IMR-90 (cell line): ENCODE results near the gene TMEM120A. TPM values are rescaled to one million over a fixed set of nuclear protein-coding genes. Genes with fewer than 3 reads are reported as not detected.

Experiments
- ATAC-seq: fragments of 200-7000 bp; cut with Tn5 transposase; 2 replicates; pipeline ENCODE4 v1.9.1; 2020; ENCODE audit warnings: low read depth, mild to moderate bottlenecking, moderate library complexity
- BruUV-seq: library from RNA; stranded (reverse); fragments of 400-500 nt; replicated peaks from 2 replicates; lab custom pipeline; 2021; lab: Mats Ljungman, UMichigan
- CTCF ChIA-PET: fragments of 300-600 bp; formaldehyde crosslinking; extraction: SDS; loops from one replicate; lab custom pipeline; 2021; ENCODE audit warnings: antibody characterized with exemption; lab: Yijun Ruan, JAX
- POLR2A ChIA-PET: fragments of 300-600 bp; sonication (Branson Sonifier 250); formaldehyde crosslinking; loops from one replicate; lab custom pipeline; 2022; ENCODE audit warnings: antibody characterized with exemption; ENCODE audit not compliant: unreplicated experiment; lab: Charles Lee
- DNase-seq: peaks from one replicate; pipeline ENCODE4 v3.0.0; 2013
- H2AFZ ChIP-seq: replicated peaks from 2 replicates; pipeline ENCODE3; 2013; ENCODE audit warnings: low read length, mild to moderate bottlenecking; ENCODE audit not compliant: poor library complexity
- H2AK5ac ChIP-seq: 2 replicates; pipeline ENCODE4 v1.6.1; 2013; ENCODE audit warnings: low read depth, low read length, inconsistent platforms
- H2AK9ac ChIP-seq: replicated peaks from 2 replicates; pipeline ENCODE3; 2013; ENCODE audit warnings: mild to moderate bottlenecking, low read depth, low read length, moderate library complexity; ENCODE audit not compliant: poor library complexity
- H2BK120ac ChIP-seq: 2 replicates; pipeline ENCODE4 v1.6.1; 2013; ENCODE audit warnings: low read depth, low read length, inconsistent platforms
- H2BK15ac ChIP-seq: 3 replicates; pipeline ENCODE4 v1.6.1; 2013; ENCODE audit warnings: low read depth, low read length, inconsistent platforms
- H2BK20ac ChIP-seq: 2 replicates; pipeline ENCODE4 v1.6.1; 2013; ENCODE audit warnings: low read depth, mild to moderate bottlenecking, inconsistent platforms, low read length, moderate library complexity
- H2BK5ac ChIP-seq: 2 replicates; pipeline ENCODE4 v1.6.1; 2013; ENCODE audit warnings: mild to moderate bottlenecking, low read depth, low read length, inconsistent platforms; ENCODE audit not compliant: poor library complexity, severe bottlenecking
- H3K14ac ChIP-seq: replicated peaks from 2 replicates; pipeline ENCODE4 v1.6.1; 2013; ENCODE audit warnings: low read depth, low read length, inconsistent platforms
- H3K18ac ChIP-seq: 2 replicates; pipeline ENCODE4 v1.6.1; 2013; ENCODE audit warnings: low read depth, low read length, control low read depth
- H3K23ac ChIP-seq: 2 replicates; pipeline ENCODE4 v1.6.1; 2013; ENCODE audit warnings: low read depth, low read length, inconsistent platforms
- H3K27ac ChIP-seq: 2 replicates; pipeline ENCODE4 v1.5.1; 2013; ENCODE audit warnings: mild to moderate bottlenecking, control low read depth, low read length; ENCODE audit not compliant: insufficient read depth
- H3K27me3 ChIP-seq: 2 replicates; pipeline ENCODE4 v1.6.1; 2013; ENCODE audit warnings: low read length; ENCODE audit not compliant: control insufficient read depth, insufficient read depth
- H3K36me3 ChIP-seq: 2 replicates; pipeline ENCODE4 v1.6.1; 2013; ENCODE audit warnings: low read length, mixed read lengths; ENCODE audit not compliant: control insufficient read depth, insufficient read depth
- H3K4ac ChIP-seq: 2 replicates; pipeline ENCODE4 v1.6.1; 2013; ENCODE audit warnings: low read depth, low read length, inconsistent platforms
- H3K4me1 ChIP-seq: 2 replicates; pipeline ENCODE4 v1.6.1; 2013; ENCODE audit warnings: low read length, mixed read lengths; ENCODE audit not compliant: control insufficient read depth, insufficient read depth
- H3K4me2 ChIP-seq: 2 replicates; pipeline ENCODE4 v1.6.1; 2013; ENCODE audit warnings: low read depth, mild to moderate bottlenecking, control low read depth, low read length, moderate library complexity
- H3K4me3 ChIP-seq: 2 replicates; pipeline ENCODE4 v1.5.1; 2013; ENCODE audit warnings: low read depth, mild to moderate bottlenecking, control low read depth, low read length, moderate library complexity; ENCODE audit not compliant: insufficient read depth
- H3K56ac ChIP-seq: 2 replicates; pipeline ENCODE4 v1.6.1; 2013; ENCODE audit warnings: low read length, inconsistent platforms; ENCODE audit not compliant: insufficient read depth; ENCODE audit errors: extremely low read depth
- H3K79me1 ChIP-seq, 2 experiments: 2 replicates each; pipeline ENCODE4 v1.6.1; 2013; ENCODE audit warnings: low read length in 2 of 2, inconsistent platforms in 1 of 2, low read depth in 1 of 2
- H3K9ac ChIP-seq: 2 replicates; pipeline ENCODE4 v1.6.1; 2013; ENCODE audit warnings: low read depth, low read length, control low read depth
- H3K9me1 ChIP-seq: 2 replicates; pipeline ENCODE4 v1.6.1; 2013; ENCODE audit warnings: low read length, inconsistent platforms; ENCODE audit not compliant: insufficient read depth
- H3K9me3 ChIP-seq: 2 replicates; pipeline ENCODE4 v1.6.1; 2013; ENCODE audit warnings: low read length; ENCODE audit not compliant: control insufficient read depth, insufficient read depth
- H4K20me1 ChIP-seq: 2 replicates; pipeline ENCODE4 v1.6.1; 2013; ENCODE audit warnings: low read length, inconsistent platforms; ENCODE audit not compliant: insufficient read depth
- H4K5ac ChIP-seq: 2 replicates; pipeline ENCODE4 v1.6.1; 2013; ENCODE audit warnings: mild to moderate bottlenecking, low read depth, low read length, control low read depth
- H4K8ac ChIP-seq, 2 experiments: 2 replicates each; pipeline ENCODE4 v1.6.1; 2013; ENCODE audit warnings: low read depth in 2 of 2, low read length in 2 of 2, control low read depth in 1 of 2, inconsistent platforms in 1 of 2
- H4K91ac ChIP-seq: 2 replicates; pipeline ENCODE4 v1.6.1; 2013; ENCODE audit warnings: low read depth, low read length, inconsistent platforms; ENCODE audit not compliant: insufficient read depth
- CTCF ChIP-seq: conservative IDR thresholded peaks from 2 replicates; pipeline ENCODE4 v1.5.1; 2012; ENCODE audit warnings: mild to moderate bottlenecking, low read depth, low read length, improper control_type of control experiment
- MAZ ChIP-seq: IDR thresholded peaks from 2 replicates; pipeline ENCODE4 v1.6.1; 2012; ENCODE audit warnings: low read depth, mild to moderate bottlenecking, low read length, improper control_type of control experiment, moderate library complexity, borderline replicate concordance
- NFE2L2 ChIP-seq: fragments of 150-350 bp; IDR thresholded peaks from 2 replicates; pipeline ENCODE4 v1.6.1; 2016; ENCODE audit warnings: low read depth, mild to moderate bottlenecking, low read length
- RAD21 ChIP-seq: IDR thresholded peaks from 2 replicates; pipeline ENCODE4 v1.6.1; 2012; ENCODE audit warnings: low read length, improper control_type of control experiment
- RFX5 ChIP-seq: IDR thresholded peaks from 2 replicates; pipeline ENCODE4 v1.8.0; 2012; ENCODE audit warnings: low read depth, mild to moderate bottlenecking, low read length, moderate library complexity
- SMC3 ChIP-seq: fragments of 150-350 bp; IDR thresholded peaks from 2 replicates; pipeline ENCODE4 v1.6.1; 2016; ENCODE audit warnings: low read depth, mild to moderate bottlenecking, antibody characterized with exemption, low read length, moderate library complexity
- WGBS, 2 experiments: methylation state at CpG; one replicate each; pipeline versions ENCODE4 v1.1.5 to v1.1.7; 2013; ENCODE audit warnings: missing lambda C conversion rate in 2 of 2; ENCODE audit not compliant: insufficient read length in 1 of 2; ENCODE audit errors: extremely low coverage in 2 of 2; 5-methylcytosine and 5-hydroxymethylcytosine counted together
- dilution Hi-C: fragments of 300-500 bp; cut with HindIII; formaldehyde crosslinking; loops from one replicate; pipeline ENCODE4 v1.14.3; 2018; ENCODE audit warnings: low sequenced_read_pairs; ENCODE audit not compliant: unreplicated experiment
- in situ Hi-C: fragments of 300-500 bp; cut with MboI; formaldehyde crosslinking; loops from 3 replicates; pipeline ENCODE4 v1.14.3; 2019; ENCODE audit warnings: low sequenced_read_pairs, inconsistent platforms, mixed read lengths
- intact Hi-C: fragments of 100-400 bp; cut with micrococcal nuclease; formaldehyde crosslinking; loops from 2 replicates; pipeline ENCODE4 v1.10.0; 2022
- polyA plus RNA-seq, 3 experiments: library from polyadenylated mRNA; depleted of rRNA; stranded (reverse); fragments of >200 nt; gene quantifications; 2 replicates each; pipeline ENCODE4 v1.2.3, GENCODE V29; 2012; ENCODE audit warnings: low replicate concordance in 1 of 3
- total RNA-seq: library from RNA; depleted of rRNA; stranded (reverse); fragments of >200 nt; gene quantifications from 2 replicates; pipeline ENCODE4 v1.2.3, GENCODE V29; 2012

TMEM120A gene
- total and polyA plus RNA-seq, 2 of the 4 experiments (the other 2 are of a cell fraction), result 32.1 to 39.3 TPM

GRCh38 chr7:75982306-75983064 is 11.9 kb downstream of the TMEM120A start:
- Histone ChIP-seq H2AFZ (no peak overlapping the region), H2BK20ac (no peak overlapping the region), H2AK9ac (no peak overlapping the region), H3K9me3 (no peaks in the 10 kb centered on the region), H3K79me1 (no peaks in the 10 kb centered on the region), H3K4ac (no peak overlapping the region), H3K18ac (no peak overlapping the region), H4K8ac (no peak overlapping the region), H2AK5ac (no peak overlapping the region), H3K4me2 (no peak overlapping the region), H4K91ac (no peak overlapping the region), H3K36me3 (peaks cover 70% of the 10 kb centered on the region), H4K5ac (no peak overlapping the region), H3K23ac (no peak overlapping the region), H2BK15ac (no peak overlapping the region), H3K4me1 (no peaks in the 10 kb centered on the region), H3K56ac (no peak overlapping the region), H3K27me3 (no peaks in the 10 kb centered on the region), H3K4me3 (no peak overlapping the region), H2BK5ac (no peak overlapping the region), H2BK120ac (no peak overlapping the region), H3K9me1 (no peaks in the 10 kb centered on the region), H3K9ac (no peak overlapping the region), H3K27ac (no peak overlapping the region), H4K20me1 (no peaks in the 10 kb centered on the region; the same call in 1 of the 2 replicates), H3K14ac (no peak overlapping the region)
- no peak for ATAC-seq
- POLR2A ChIA-PET, result no interaction called here
- TF ChIP-seq RFX5 (no peak), NFE2L2 (no peak), SMC3 (no peak), MAZ (no peak), CTCF (no peak), RAD21 (no peak)
- dilution Hi-C loops, result no loop called here
- no peak for DNase-seq
- intact Hi-C loops, result no loop called here
- 90% methylated on average over 10 of the region's 22 CpGs; no CpG with 5 or more reads in 1 of the 2 experiments for WGBS, 2 experiments
- in situ Hi-C loops, result no loop called here
- CTCF ChIA-PET, result no interaction called here
- no TSS peak for BruUV-seq
